ENCODE data around the gene HLA-E. TPM values are rescaled to one million over a fixed set of nuclear protein-coding genes. Genes with fewer than 3 reads are reported as not detected.

The HLA-E gene
- total and polyA plus RNA-seq, 10 of the 15 experiments (the other 5 are each of a cell fraction or from before 2014, with no cell fraction given), result 35.1 to 483 (median 267) TPM

DNA sequence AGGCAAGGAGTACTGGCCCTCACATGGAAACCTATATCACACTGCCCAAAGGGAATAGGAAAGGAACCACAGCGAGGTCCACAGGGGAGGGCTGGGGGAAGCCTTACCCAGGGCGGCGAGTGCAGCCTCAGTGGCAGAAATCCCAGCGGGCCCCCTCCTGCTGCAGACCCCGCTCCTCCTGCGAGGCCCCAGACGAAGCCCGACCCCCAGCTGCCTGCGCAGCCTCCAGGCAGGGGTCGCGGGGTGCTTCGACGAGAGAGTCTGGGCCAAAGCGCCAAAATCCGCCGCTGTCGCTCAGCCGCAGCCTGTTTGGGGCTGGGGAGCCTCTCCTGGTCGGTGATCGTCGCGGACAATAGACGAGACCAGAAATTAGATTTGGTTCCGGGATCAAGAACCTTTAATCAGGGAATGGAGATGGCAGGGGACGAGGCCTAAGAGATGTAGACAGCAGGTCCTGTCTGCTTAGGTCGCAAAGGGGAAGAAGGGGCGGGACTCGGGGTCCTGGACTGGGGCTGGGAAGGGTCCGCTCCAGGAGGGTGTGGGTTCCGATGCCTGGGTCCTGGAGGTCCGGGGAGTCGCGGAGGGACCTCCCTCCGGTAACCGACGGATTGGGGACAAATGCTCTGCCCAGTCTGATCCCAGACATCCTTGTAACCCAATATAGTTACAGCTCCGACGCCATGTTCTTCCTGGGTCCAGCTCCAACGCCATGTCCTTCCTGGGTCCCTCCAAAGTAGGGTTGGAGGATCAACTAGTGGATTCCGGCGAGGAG, 36.4 kb upstream of the HLA-E start:
- no peaks in the 10 kb centered on the region for H3K36me3 ChIP-seq (ENCODE audit: control insufficient read depth in 2 of 2, insufficient read depth in 2 of 2, low read length in 1 of 2)
- no peak for FAIRE-seq
- CTCF ChIA-PET, result interaction anchor here (0.7 to 2.8 kb wide), 41 partner anchors 11 to 460 kb away, joined by 3 to 19 read pairs (median 5); partner anchors contain the start of gene TRIM26
- H3K9ac ChIP-seq (ENCODE audit: control insufficient read depth, insufficient read depth, low read length), result no peak overlapping the region
- no peak overlapping the region for H2AFZ ChIP-seq (ENCODE audit: control insufficient read depth, low read depth, low read length)
- DNase-seq (ENCODE audit: low read depth, low spot score), result no peak
- in situ Hi-C loops (cut with MboI), result no loop called here
- no peaks in the 10 kb centered on the region; the same call in 2 of the 3 replicates for H3K9me3 ChIP-seq (replicated peaks; ENCODE audit: control insufficient read depth, insufficient read depth, low read length)
- RAD21 ChIA-PET (ENCODE audit: unreplicated experiment), result interaction anchor here (0.7 to 1.5 kb wide), 14 partner anchors 11 to 635 kb away, joined by 3 to 8 read pairs (median 3); partner anchors contain the start of genes ABCF1 and VARS2
- peaks cover 3% of the 10 kb centered on the region; the same call in 1 of the 2 replicates for H4K20me1 ChIP-seq (ENCODE audit: control insufficient read depth, insufficient read depth)
- no peak overlapping the region for H3K4me3 ChIP-seq
- H3K79me2 ChIP-seq (ENCODE audit: control insufficient read depth, insufficient read depth, low read length), result no peaks in the 10 kb centered on the region
- SMC1A ChIA-PET (ENCODE audit: uncharacterized antibody, unreplicated experiment), result interaction anchor here (0.7 to 1.4 kb wide), 6 partner anchors 21 to 463 kb away, joined by 3 to 4 read pairs (median 4); no protein-coding TSS in a partner anchor
- BruUV-seq (replicated peaks), result no TSS peak
- 52% methylated on average over 37 of the region's 41 CpGs for WGBS (ENCODE audit: insufficient coverage, insufficient replicate concordance, low lambda C conversion rate, missing lambda C conversion rate)
- H3K27me3 ChIP-seq (replicated peaks in 1 of 2; ENCODE audit: control insufficient read depth in 2 of 2, insufficient read depth in 2 of 2, low read length in 1 of 2), result peaks cover 17 to 25% of the 10 kb centered on the region in 2 experiments
- TF ChIP-seq, protein P1, sequence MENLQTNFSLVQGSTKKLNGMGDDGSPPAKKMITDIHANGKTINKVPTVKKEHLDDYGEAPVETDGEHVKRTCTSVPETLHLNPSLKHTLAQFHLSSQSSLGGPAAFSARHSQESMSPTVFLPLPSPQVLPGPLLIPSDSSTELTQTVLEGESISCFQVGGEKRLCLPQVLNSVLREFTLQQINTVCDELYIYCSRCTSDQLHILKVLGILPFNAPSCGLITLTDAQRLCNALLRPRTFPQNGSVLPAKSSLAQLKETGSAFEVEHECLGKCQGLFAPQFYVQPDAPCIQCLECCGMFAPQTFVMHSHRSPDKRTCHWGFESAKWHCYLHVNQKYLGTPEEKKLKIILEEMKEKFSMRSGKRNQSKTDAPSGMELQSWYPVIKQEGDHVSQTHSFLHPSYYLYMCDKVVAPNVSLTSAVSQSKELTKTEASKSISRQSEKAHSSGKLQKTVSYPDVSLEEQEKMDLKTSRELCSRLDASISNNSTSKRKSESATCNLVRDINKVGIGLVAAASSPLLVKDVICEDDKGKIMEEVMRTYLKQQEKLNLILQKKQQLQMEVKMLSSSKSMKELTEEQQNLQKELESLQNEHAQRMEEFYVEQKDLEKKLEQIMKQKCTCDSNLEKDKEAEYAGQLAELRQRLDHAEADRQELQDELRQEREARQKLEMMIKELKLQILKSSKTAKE (IDR thresholded peaks at IDR 0.05; ENCODE audit: low read depth, poor library complexity, severe bottlenecking), result no peak
- no peak for TF ChIP-seq IKZF1 (conservative IDR thresholded peaks at IDR 0.05)
- no peak for TF ChIP-seq BCLAF1 (IDR thresholded peaks at IDR 0.05)
- no peak for TF ChIP-seq NRF1 (conservative IDR thresholded peaks at IDR 0.05; ENCODE audit: low read depth, low read length)
- no peak for TF ChIP-seq NR2C2 (IDR thresholded peaks at IDR 0.05; ENCODE audit: borderline replicate concordance, control insufficient read depth, insufficient read length, low read depth)
- no peak for TF ChIP-seq TCF3 (IDR thresholded peaks at IDR 0.05; ENCODE audit: borderline replicate concordance, insufficient read depth, low read depth, low read length)
- no peak for TF ChIP-seq TAF1 (IDR thresholded peaks at IDR 0.05; ENCODE audit: borderline replicate concordance, low read depth, low read length)
- TF ChIP-seq CHD4 (IDR thresholded peaks at IDR 0.05), result no peak
- TF ChIP-seq SPI1 (IDR thresholded peaks at IDR 0.05; ENCODE audit: borderline replicate concordance, insufficient read depth, low read depth, low read length), result no peak
- no peak for ATAC-seq
- intact Hi-C loops (cut with micrococcal nuclease; ENCODE audit: unreplicated experiment), result loop anchor here (5.0 kb wide), 1 partner anchor 41 kb away; no protein-coding TSS in a partner anchor
- H3K4me2 ChIP-seq (ENCODE audit: control insufficient read depth, insufficient read depth), result no peak overlapping the region
- POLR2A ChIA-PET, result no interaction called here
- peaks cover 18% of the 10 kb centered on the region for H3K4me1 ChIP-seq (ENCODE audit: control insufficient read depth, insufficient read depth, low read length)
- H3K27ac ChIP-seq (ENCODE audit: control insufficient read depth, insufficient read depth), result no peak overlapping the region

Measured in GM12878 (cell line).